GM12891 (cell line): ENCODE results near the gene PCYT1B.

Experiments used
- POLR2A ChIP-seq: IDR thresholded peaks from 2 replicates; pipeline ENCODE4 v1.6.1; 2011; ENCODE audit warnings: low read depth, low read length, control low read depth
- POLR2AphosphoS5 ChIP-seq: IDR thresholded peaks from 2 replicates; pipeline ENCODE4 v1.6.1; 2011; ENCODE audit warnings: low read depth, low read length, control low read depth
- TAF1 ChIP-seq: IDR thresholded peaks from 2 replicates; pipeline ENCODE4 v1.6.1; 2011; ENCODE audit warnings: low read depth, low read length, control low read depth

- no peak for TF ChIP-seq POLR2AphosphoS5
- no peak for TF ChIP-seq POLR2A
- no peak for TF ChIP-seq TAF1
These were observed 131.7 kb downstream of the PCYT1B start for GRCh38 chrX:24515447-24515846.
